ENCODE measurements around the gene SHROOM3.
A peak's percentile ranks its signal among the peaks of the same experiment; 100 is the strongest.

SHROOM3 gene

GRCh38 chr4:76765473-76766183 is 330.6 kb downstream of the SHROOM3 start:
- Mint-ChIP-seq H3K27ac (peak overlapping the region; percentile 1 to 7 (median 3)), H3K27me3 (ENCODE audit: low read depth) (no peaks in the 10 kb centered on the region), H3K4me1 (peaks cover 35% of the 10 kb centered on the region), H3K9me3 (no peaks in the 10 kb centered on the region), H3K36me3 (ENCODE audit: low read depth) (peaks cover 65% of the 10 kb centered on the region), H3K4me3 (no peak overlapping the region)
- no peak for TF ChIP-seq CTCF (IDR thresholded peaks at IDR 0.05; ENCODE audit: unreplicated experiment in 3 of 3)

DNA sequence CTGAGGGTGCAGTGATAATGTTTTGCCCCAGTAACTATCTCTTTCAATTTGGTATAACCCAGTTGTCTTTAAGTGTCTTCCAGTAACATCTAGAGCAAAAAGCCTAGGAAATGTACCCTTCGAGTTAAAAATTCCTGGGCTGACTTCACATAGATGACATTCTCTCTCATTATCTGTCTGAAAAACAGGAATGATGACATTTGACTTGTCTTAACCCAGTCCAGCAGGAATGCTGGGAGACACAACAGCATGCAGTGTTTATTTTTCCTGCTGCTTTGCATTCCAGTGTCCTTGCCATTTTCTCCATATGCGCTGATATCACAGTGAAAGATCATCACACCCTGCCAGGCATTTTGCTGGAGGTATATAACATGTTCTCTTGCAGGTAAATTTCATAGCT is 333.0 kb downstream of the SHROOM3 start:
- Mint-ChIP-seq H3K4me3 (no peak overlapping the region), H3K27ac (peak overlapping the region; percentile 29 to 83 (median 54)), H3K27me3 (ENCODE audit: low read depth) (no peaks in the 10 kb centered on the region), H3K9me3 (no peaks in the 10 kb centered on the region), H3K4me1 (peaks cover 30% of the 10 kb centered on the region), H3K36me3 (ENCODE audit: low read depth) (peaks cover 64% of the 10 kb centered on the region)
- no peak for TF ChIP-seq CTCF (IDR thresholded peaks at IDR 0.05; ENCODE audit: unreplicated experiment in 3 of 3)

DNA sequence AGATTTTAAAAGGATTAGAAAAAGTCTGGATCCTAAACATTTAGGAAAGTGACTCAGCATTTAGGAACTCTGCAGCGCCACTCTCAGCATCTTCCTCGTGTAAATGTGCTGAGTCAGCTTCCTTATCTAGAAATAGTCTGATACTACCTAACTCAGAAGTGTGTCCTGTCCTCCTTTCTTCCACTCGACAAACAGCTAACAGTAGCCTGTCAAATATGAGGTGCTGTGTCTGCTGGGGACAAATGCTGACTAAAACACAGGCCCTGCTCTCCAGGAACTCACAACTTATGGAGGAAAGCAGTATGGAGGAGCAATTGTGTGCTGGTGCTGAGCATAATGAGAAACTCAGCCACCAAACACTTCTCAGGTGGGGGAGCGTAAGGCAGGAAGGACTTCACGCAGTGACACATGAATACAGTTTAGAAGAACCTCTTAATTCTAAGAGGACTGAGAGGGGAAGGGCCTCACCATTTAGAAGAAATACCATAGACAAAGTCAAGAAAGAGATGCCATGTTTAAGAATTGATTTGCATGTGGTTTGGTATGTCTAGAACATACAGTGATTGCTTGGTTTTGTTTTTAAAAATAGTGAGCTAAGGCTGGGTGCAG is 337.6 kb downstream of the SHROOM3 start:
- H3K36me3 Mint-ChIP-seq (ENCODE audit: low read depth), result peaks cover 89% of the 10 kb centered on the region
- no peaks in the 10 kb centered on the region for H3K27me3 Mint-ChIP-seq (ENCODE audit: low read depth)
- peaks cover 10% of the 10 kb centered on the region for H3K9me3 Mint-ChIP-seq
- H3K4me3 Mint-ChIP-seq, result no peak overlapping the region
- TF ChIP-seq CTCF (IDR thresholded peaks at IDR 0.05; ENCODE audit: unreplicated experiment in 3 of 3), result no peak
- H3K27ac Mint-ChIP-seq, result peak overlapping the region in 2 of 3 experiments; percentile 68 to 71
- peaks cover 6% of the 10 kb centered on the region for H3K4me1 Mint-ChIP-seq

DNA sequence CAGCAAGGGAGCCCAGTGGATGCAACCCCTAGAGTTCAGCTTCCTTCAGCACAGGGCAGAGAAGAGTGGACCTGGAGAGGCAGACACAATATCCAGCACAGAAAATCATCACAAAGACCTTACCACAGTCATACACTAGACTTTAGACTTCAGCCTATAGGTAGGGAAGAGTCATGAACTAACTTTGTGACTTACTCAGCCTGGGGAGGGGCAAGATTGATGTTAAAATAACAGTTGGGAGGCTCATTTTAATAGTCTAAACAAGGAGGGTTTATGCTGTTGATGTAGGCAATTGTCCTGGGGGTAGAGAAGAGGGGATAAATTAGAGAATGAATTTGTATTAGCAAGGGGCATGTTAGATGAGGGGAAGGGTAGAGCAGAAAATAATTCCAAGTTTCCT is 338.7 kb downstream of the SHROOM3 start:
- peaks cover 91% of the 10 kb centered on the region for H3K36me3 Mint-ChIP-seq (ENCODE audit: low read depth)
- H3K27ac Mint-ChIP-seq, result no peak overlapping the region
- H3K4me1 Mint-ChIP-seq, result no peaks in the 10 kb centered on the region

GRCh38 chr4:76779740-76780459 is 344.9 kb downstream of the SHROOM3 start:
- no peak for TF ChIP-seq CTCF (IDR thresholded peaks at IDR 0.05; ENCODE audit: unreplicated experiment in 3 of 3)
- H3K27me3 Mint-ChIP-seq (ENCODE audit: low read depth), result no peaks in the 10 kb centered on the region
- H3K27ac Mint-ChIP-seq, result peak overlapping the region in 2 of 3 experiments; percentile 50 to 60
- H3K4me3 Mint-ChIP-seq, result no peak overlapping the region
- peaks cover 87% of the 10 kb centered on the region for H3K36me3 Mint-ChIP-seq (ENCODE audit: low read depth)
- peaks cover 19% of the 10 kb centered on the region for H3K4me1 Mint-ChIP-seq
- peaks cover 10% of the 10 kb centered on the region for H3K9me3 Mint-ChIP-seq

More for the DNA sequence above, 338.7 kb downstream of the SHROOM3 start:
- TF ChIP-seq CTCF (IDR thresholded peaks at IDR 0.05; ENCODE audit: unreplicated experiment in 3 of 3), result no peak
- peaks cover 10% of the 10 kb centered on the region for H3K9me3 Mint-ChIP-seq
- H3K4me3 Mint-ChIP-seq, result no peak overlapping the region
- no peaks in the 10 kb centered on the region for H3K27me3 Mint-ChIP-seq (ENCODE audit: low read depth)

Measured in nephron (organoid).